ENCODE data around the gene KCTD6.

The KCTD6 gene

GRCh38 chr3:58487140-58487886, 4.6 kb upstream of the KCTD6 start:
- peak; percentile 57 for DNase-seq

- DNase-seq: no peak
Measured at GRCh38 chr3:58488967-58489366, 2.9 kb upstream of the KCTD6 start.

GRCh38 chr3:58490860-58491501, 915 bp upstream of the KCTD6 start:
- no peak for DNase-seq

GRCh38 chr3:58492494-58492905, 604 bp downstream of the KCTD6 start:
- no peak for DNase-seq

- no peak for DNase-seq
Measured at GRCh38 chr3:58494107-58494506, 2.2 kb downstream of the KCTD6 start.

GRCh38 chr3:58495101-58495500, 3.2 kb downstream of the KCTD6 start:
- no peak for DNase-seq

GRCh38 chr3:58496206-58496857, 4.4 kb downstream of the KCTD6 start:
- no peak for DNase-seq

GRCh38 chr3:58497097-58497496, 5.2 kb downstream of the KCTD6 start:
- peak; percentile 52 for DNase-seq

- DNase-seq: no peak
Measured at GRCh38 chr3:58502872-58503271, 11.0 kb downstream of the KCTD6 start.

GRCh38 chr3:58507356-58508078, 15.6 kb downstream of the KCTD6 start:
- DNase-seq: peak; percentile 20

- DNase-seq: peak; percentile 49
Measured at GRCh38 chr3:58508437-58508836, 16.5 kb downstream of the KCTD6 start.

- peak; percentile 7 for DNase-seq
Measured at GRCh38 chr3:58514405-58514804, 22.5 kb downstream of the KCTD6 start.

GRCh38 chr3:58518291-58518789, 26.4 kb downstream of the KCTD6 start:
- DNase-seq: peak; percentile 51

- peak; percentile 38 for DNase-seq
Measured at GRCh38 chr3:58519668-58520402, 27.9 kb downstream of the KCTD6 start.

- peak; percentile 51 for DNase-seq
Measured at GRCh38 chr3:58520403-58521335, 28.8 kb downstream of the KCTD6 start.

- DNase-seq: no peak
Measured at GRCh38 chr3:58521336-58521670, 29.4 kb downstream of the KCTD6 start.

GRCh38 chr3:58521917-58522631, 30.2 kb downstream of the KCTD6 start:
- DNase-seq: peak; percentile 86

- DNase-seq: peak; percentile 49
Measured at GRCh38 chr3:58522759-58523425, 31.0 kb downstream of the KCTD6 start.

GRCh38 chr3:58524326-58524888, 32.5 kb downstream of the KCTD6 start:
- peak; percentile 46 for DNase-seq

- peak; percentile 71 for DNase-seq
Measured at GRCh38 chr3:58526515-58526957, 34.6 kb downstream of the KCTD6 start.

Measured in islet precursor cell (in vitro differentiated cells).